Measurements from ENCODE around the gene PTPRD. TPM values are rescaled to one million over a fixed set of nuclear protein-coding genes. Genes with fewer than 3 reads are reported as not detected.

The PTPRD gene
- polyA plus RNA-seq (ENCODE audit: insufficient read length in 12 of 12), result 100 to 1,000 TPM in 1 of 12 donors, 10 to 100 TPM in 10, not detected in 1; 35.0 to 104 (median 78.4) TPM
- long read RNA-seq, donor 1, result 0 reads
- long read RNA-seq, donor 2, partial matches to known transcripts, result 36 of 36 reads
- long read RNA-seq, donor 2, other reads (novel, unspliced or antisense), result 0 of 36 reads
- long read RNA-seq, donor 3, result 0 reads
- long read RNA-seq, donor 4, result 0 reads
- long read RNA-seq, donor 5, result 0 reads
- long read RNA-seq, donor 6, result 0 reads
- long read RNA-seq, donor 7, result 0 reads
- long read RNA-seq, donor 8, partial matches to known transcripts, result 5 of 7 reads
- long read RNA-seq, donor 8, other reads (novel, unspliced or antisense), result 0 of 7 reads
- long read RNA-seq, donor 9, partial matches to known transcripts, result 0 of 1 reads
- long read RNA-seq, donor 9, other reads (novel, unspliced or antisense), result 0 of 1 reads
- long read RNA-seq, donor 10, result 0 reads
- long read RNA-seq, donor 11, partial matches to known transcripts, result 10 of 11 reads
- long read RNA-seq, donor 11, other reads (novel, unspliced or antisense), result 0 of 11 reads

DNA sequence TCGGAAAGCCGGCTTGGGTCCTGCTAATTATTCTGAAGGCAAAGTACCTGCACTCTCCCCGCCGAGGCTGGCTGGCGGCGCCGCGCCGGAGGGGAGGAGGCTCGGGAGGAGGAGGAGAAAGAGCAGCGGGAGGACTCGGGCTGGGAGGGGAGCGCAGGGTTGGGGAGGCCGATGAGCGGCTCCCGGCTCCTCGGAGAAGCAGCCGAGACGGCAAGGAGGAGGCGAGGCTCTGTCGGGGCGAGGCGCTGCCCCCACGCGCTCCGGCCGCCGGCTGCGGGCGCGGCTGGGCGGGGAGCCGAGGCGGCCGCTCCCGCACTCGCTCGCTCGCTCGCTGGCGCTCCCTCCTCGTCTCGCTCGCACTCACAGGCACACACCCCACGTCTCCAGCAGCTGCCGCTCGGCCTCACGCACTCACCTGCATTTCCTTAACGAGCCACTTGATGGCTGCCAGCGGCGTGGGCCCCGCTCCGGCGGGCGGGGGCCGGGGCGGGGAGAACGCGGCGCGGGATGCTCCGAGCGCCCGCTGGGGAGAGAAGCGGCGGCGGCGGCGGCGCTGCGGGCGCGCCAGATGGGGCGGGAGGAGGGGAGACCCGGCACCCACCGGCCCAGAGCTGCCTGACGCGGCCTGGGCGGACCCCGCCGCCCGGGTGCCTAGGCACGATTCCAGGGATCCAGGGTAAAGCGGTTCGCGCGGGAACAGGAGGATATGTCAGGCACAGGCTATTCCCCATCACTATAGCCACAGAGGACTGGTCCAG is at the start of gene PTPRD:
Gene PTPRD (minus strand): TSS at position 362 of the 758 bp plus-strand sequence.
- DNase-seq, result peak; percentile 11

DNA sequence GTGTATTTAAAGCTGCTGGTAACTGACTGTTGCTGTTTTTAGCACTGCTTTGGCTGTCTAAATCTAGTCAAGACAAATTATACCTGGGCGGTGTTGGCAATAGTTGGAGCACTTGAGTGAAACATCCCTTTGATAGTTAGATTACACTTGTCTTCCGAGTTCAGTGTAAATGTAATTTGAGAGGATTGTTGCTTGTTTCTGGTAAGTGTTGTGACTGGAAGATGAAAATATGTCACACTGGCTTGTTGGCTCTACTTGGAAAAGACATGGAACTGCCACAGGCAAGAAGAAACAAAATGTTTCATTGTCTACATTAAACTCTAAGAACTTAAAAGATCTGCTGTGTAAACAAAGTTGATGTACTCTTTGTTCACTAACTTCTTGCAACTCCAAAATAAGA is 49.2 kb upstream of the PTPRD start:
- no peak for DNase-seq

DNA sequence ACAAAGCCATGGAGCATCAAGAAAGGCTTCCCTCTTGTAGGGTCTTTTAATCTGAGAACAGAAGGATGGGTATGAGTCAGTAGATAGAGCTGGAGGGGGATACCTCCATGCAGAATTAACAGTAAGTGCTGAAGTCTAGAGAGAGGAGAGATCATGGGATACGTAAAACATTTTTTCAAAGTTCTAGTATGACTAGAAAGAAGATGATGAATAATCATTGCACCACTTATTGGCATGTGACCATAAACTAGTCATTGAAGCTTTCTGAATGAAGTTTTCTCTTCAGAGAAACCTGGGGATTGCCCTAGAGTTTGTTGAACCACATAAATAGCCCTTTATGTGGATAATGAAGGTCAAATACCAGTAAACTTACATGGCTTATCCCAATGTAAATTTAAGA is 48.6 kb upstream of the PTPRD start:
- no peak for DNase-seq

DNA sequence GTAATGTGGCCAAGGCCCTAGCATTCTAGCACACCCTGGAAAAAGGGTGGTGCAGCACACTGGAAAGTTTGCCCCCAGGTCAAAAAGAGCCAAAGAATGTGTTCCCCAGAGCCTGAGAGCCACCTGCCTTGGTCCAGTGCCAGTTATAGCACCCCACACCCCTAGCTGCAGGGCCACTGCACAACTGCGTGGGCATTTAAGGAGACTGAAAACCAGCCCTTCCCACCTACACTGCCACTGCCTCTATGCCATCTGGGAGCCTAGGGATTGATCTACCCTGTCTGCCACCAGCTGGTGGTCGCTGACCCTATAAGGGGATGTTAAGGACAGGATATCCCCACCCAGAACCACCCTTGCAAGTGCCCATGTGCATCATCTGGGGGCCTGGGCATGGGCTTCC is 38.2 kb upstream of the PTPRD start:
- DNase-seq, result no peak

DNA sequence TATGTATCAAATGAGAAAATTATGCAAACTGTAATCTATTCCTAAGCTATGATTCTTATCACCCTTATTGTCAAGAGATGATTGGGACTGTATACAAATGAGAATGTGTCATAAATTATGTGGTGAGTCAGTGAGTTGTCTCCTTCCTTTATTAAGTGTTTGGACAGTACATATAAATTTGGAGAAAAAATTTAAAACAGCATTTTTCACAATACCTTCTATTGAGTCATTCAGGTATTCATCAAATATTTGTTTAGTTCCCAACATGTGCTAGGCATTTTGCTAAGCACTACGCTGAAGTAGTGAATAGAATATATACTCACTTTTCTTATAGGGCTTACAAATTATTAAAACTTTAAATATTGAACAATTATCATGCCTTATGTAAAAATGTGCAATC is 36.3 kb upstream of the PTPRD start:
- no peak for DNase-seq

DNA sequence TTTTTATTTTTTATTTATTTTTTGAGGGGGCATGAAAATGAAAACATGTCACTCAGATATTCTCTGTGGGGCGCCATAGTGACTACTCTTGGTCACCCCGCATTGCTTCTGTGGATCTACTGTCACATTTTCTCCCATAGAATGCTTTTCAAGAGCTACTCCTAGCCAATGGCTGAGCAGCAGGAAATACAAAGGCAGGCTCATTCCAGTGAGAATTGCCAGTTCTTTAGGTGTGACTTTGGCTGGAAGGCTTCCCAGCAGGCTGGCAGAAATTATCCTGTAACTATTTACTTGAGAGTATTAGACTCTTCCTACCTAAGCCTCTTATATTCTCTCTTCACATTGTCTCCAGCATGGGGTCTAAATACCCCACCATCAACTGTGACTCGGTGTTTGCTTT is 21.0 kb upstream of the PTPRD start:
- no peak for DNase-seq

DNA sequence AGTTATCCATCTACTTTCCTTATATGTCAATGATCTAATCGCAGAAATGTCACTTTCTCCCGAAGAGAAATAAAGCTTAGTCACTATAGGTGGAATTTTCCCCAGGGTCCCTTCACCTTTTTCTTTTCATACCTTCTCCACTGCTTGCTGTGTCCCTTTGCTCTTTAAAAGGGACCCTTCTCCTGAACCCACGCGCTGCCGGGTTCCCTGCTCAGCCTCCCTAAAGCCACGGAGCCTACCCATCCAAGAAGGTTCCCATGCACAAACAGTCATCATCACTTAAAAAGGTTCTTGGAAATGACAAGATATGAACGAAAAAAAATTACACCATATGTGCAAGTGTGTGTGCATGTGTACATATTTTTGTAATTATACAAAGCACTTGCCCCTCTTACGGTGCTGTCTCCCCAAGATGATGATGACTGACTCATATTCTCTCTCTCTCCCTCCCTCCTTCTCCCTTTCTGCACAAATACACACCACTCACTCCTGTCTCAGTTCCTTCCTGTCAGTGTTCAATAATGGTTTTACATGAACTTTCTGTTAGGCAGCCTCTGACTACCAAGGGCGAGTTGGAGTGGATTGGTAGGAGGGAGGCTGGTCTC is 1.5 kb upstream of the PTPRD start:
- no peak for DNase-seq

DNA sequence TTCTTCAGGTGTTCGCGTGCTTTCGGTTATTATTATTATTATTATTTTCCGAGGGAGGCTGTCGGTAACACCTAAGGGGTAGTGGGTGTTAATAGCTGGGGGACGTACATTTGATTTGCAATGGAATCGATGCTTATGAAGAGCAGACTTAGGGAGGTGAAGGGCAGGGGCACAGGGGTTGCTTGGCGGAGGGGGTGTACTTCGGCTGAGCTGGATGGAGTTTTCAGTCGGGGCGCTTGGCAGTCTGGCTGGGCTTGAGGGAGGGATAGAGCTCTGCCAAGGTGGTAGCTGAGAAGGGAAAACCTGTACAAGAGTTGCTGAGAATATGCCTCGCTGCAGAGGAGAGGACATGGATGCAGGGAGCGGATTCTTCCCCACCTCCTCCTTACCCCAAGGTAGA is 617 bp upstream of the PTPRD start:
- DNase-seq, result no peak

DNA sequence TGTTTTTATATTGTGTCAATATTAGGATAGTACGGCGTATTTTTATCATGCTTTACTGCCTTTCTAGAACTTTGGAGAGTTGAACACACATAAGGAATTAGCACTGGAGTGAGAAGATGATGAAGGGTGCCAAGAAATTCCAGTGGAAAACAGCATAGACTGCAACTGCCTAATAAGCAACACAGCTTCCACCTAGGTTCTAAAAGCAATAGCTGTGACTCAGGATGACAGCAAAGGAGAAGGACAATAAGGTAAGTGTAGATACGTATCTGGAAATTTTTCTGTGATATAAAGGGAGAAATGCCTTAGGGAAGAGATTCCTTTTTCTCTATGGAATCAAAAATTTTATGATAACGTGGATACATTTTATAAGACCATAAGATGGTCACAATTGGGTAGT is 7.4 kb downstream of the PTPRD start:
- DNase-seq, result no peak

DNA sequence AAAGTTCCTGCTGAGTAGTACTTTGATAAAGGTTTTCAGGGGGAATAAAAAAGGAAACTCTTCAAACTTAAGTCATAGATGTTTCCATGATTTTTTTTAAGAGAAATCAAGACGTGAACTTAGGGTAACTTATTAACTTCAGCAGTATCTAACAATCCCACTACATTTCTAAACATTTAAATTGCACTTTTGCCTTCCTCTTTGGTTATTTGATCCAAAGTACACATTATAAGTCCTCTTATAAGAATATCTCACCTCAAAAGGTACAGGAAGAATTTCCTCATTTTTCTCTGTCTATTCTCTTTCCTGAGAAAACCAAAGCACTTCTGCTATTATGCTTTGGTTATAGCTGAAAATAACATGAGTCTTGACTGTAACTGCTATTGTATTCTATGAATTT is 7.9 kb downstream of the PTPRD start:
- DNase-seq, result no peak

DNA sequence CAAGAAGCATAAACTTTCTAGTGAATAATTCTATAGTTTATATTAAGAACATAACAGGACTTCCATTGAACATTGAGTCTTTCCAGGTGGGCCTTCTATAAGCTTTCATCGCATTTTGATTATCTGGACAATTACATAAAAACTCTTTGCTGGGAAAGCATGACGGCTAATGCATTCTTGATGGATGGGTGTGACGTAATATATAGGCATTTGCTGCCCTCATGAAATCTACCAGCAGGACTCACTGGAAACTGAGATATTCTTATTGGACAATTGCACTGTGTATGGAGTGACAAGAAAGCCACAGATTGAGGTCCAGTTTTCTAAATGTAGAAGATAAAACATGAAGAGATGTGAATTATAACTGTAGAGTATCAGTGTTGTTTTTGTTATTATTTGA is 15.0 kb downstream of the PTPRD start:
- DNase-seq, result no peak

DNA sequence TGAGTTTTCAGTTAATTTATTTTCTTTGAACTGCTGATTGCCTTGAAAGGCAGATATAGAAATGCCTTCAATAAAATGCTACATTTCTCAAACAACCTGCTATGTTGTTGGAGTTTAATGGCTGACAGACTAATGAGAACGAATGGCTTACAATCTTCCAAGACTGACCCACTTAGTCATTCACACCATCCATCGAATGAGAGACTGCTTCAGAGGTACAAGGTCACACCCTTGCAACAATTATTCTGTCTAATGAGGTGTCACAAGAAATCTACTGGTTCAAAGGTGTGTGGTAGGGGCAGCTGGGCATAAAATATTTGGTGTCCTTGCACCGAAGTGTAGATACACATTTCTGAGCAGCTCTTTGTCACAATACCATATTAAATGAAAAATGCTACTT is 18.3 kb downstream of the PTPRD start:
- DNase-seq, result no peak

DNA sequence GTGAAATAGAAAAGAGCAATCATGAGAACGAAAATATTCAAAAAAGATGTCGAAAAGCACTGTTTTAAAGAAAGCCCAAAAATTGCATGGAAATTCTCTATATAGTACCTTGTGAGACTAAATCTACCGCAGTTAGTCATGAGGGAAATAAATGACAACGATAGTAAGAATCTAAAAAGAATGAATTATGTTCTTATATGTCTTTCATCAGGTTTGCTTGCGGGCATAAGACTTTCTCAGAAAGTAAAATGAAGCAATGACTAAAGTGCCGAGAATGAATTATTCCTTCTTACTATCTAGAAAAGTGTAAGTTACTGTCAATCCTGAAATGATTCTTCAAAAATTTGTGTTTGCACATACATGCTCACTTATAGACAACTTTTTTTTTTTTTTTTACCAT is 26.4 kb downstream of the PTPRD start:
- no peak for DNase-seq

DNA sequence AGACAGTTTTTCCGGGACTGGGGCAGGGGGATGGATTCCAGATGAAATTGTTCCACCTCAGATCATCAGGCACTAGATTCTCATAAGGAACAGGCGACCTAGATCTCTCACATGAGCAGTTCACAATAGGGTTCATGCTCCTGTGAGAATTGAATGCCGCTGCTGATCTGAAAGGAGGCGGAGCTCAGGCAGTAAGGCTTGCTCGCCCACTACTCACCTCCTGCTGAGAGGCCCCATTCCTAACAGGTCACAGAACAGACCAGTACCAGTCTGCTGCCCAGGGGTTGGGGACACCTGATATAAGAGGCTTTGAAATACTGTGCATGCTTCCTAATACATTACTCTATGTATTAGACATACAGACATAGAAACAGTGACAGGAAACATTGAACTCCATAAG is 41.1 kb downstream of the PTPRD start:
- DNase-seq, result no peak

DNA sequence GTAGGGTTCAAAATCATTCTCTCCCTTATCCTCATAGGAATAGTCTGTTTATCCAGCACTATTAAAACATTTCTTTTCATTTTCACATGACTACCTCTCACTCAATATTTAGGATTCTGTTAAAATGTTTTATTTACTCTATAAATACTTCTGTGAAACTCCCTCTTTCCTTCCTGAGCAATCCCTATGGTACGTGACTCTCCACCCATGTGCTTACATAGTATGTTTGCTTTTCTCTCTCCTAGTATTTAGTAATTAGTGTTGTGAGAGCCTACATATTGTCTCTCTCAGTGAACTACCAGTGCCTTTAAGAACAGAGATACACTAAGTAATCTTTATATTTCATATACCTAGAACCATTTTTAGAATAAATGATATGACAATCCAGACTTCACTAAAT is 46.0 kb downstream of the PTPRD start:
- DNase-seq, result no peak

DNA sequence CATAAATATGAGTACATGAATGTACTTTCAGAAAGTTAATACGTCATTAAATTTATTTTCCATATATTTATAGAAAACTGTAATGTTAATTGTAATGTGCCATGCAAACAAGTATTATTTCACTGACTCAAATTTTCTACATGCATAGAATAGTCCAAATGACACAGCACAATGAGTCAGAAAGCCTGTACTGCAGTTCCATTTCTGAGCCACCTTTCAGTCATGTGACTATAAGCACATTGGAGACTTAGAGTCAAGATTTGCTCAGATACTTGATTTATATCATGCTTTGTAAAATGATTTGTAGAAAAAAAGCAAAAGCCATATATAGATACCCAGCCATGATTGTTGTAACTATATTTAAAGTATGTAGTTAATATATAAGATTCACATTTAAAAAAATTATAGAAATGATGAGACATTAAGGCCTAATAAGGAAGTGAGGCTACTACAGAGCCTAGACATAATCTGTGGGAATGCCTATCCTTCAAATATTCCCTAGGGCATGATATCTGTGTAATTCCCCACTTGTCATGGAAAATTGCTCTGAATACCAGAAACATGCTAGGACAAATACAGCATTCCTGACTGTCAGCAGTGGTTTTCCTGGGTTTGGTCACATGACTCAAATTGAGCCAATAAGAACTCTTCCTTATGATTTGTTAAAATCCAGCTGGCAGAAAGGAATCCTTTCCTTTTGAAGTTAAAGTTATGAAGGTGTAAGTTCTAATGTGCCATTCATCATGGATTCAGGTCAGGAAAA is 50.0 kb downstream of the PTPRD start:
- DNase-seq, result no peak

DNA sequence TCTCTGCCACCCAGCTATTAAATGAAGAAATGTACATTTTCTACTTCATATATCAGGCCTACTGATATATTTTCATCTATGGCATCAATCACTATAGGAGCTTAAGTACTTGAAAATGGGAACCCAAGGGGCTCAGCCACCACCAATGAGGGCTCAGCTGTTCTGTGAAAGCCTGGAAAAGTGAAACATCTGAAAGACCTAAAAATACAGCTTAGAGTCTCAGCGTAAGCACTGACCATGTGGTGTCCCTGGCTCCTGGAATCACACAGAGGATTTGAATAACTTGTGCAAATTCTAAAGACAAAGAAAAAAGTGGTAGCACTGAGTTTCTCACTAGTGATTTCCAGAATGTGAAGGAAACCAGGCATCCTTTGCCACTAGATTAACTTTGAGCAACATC is 64.5 kb downstream of the PTPRD start:
- no peak for DNase-seq

DNA sequence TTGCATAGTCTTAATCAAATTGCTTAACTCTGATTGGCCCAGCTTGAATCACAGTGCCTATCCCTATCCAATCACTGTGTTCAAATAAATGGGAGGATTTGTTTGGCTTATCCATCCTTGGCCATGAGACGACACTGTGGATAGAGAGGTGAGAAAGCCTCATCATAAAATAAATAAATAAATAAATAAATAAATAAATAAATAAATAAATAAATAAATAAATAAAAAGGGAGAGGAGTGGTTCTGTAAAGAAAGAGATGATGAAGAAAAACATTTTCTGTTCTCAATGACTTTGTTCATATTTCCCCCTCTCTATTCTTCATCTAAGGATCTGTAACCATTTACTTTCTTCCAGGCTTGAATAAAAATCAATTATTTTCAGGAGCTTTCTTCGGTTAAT is 74.7 kb downstream of the PTPRD start:
- no peak for DNase-seq

DNA sequence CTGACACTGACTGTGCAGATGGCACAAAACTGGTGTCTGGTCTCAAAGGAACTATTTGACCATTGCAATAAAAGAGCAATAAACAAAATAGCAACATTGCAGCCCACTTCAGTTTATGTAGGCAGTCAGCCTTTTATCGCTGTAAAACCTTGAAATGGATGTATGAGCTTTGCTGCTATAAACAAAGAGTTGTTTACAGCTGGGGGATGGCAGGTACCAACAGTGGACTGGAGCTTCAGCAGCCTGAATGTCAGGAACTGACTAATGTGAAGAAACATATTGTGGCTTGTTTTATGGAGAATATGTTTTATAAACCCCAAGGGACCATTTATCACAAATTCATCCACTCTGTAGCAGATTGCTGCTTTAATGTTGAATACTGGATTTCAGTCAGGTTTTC is 78.0 kb downstream of the PTPRD start:
- no peak for DNase-seq

DNA sequence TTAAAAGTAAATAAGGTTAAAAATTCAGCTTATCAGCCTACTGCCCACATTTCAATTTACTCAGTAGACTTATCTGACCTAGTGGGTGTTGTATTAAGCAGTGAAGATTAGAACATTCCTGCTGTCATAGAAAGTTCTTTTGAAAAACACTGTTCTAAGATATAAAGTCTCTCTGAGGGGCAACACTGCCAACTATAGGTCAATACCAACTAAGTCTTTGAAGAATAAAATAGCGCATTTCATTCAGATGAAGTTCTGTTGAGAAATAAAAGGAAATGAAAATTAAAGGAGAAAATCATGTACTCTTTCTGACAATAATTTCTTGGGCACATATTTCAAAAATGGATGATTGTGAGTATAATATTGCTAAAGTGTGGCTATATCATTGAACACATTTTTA is 86.8 kb downstream of the PTPRD start:
- DNase-seq, result no peak

DNA sequence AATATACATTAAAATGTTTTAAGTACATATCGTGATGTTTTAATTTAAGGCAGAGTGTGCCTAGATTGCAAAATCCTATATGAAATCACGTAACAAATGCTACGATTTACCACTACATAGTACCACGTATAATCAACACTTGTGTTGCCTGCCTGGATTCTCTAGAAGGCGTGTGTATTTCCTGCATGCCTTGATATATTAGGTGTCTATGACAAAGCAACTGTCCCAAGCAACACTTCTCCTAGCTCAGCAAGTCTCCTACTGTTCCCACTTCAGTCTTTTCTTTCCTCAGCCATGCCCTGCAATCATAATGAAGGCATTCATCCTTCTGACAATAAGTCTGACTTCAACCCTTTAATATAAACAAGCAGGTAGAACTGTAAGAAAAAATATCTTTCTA is 89.6 kb downstream of the PTPRD start:
- DNase-seq, result no peak

DNA sequence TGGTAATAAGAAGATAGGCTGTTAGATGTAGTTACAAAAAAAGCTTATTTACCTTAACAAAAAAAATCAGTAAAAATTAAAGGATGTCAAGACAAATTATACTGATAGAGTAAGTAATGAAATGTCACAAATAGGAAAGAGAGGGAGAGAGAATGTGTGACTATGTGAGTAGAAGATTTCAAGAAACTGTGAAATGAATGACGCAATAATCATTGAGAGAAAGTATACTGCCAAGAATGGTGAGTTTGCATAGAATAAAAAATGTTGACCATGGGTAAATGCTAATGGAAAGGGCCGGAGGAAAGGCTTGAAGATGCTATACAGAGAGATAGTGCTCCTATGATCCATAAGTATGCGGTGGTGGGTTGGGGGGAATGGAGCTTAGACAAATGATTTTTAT is 100.7 kb downstream of the PTPRD start:
- no peak for DNase-seq

Measured in muscle of arm (tissue), 14 donors.